GM21381 (cell line): Measurements from ENCODE around the gene ARG2.
A peak's percentile ranks its signal among the peaks of the same experiment; 100 is the strongest.
"Not testable (repeated sequence)": the region's sequence is repeated elsewhere in the genome, so short reads cannot be mapped to it uniquely, and the experiment has no call there.

ENCODE experiments used
- ATAC-seq: cut with Tn5 transposase; IDR thresholded peaks from one replicate; pipeline ENCODE4 v1.9.1; 2021; ENCODE audit warnings: mild to moderate bottlenecking, moderate library complexity; ENCODE audit not compliant: unreplicated experiment

The ARG2 gene

GRCh38 chr14:67584978-67585377, 34.7 kb upstream of the ARG2 start:
- ATAC-seq, result no peak

- ATAC-seq, result no peak
Measured at GRCh38 chr14:67586369-67586768, 33.4 kb upstream of the ARG2 start.

- ATAC-seq, result no peak
Measured at GRCh38 chr14:67589204-67589770, 30.4 kb upstream of the ARG2 start.

GRCh38 chr14:67593650-67594049, 26.1 kb upstream of the ARG2 start:
- not testable (repeated sequence) for ATAC-seq

- ATAC-seq, result no peak
Measured at GRCh38 chr14:67595392-67595791, 24.3 kb upstream of the ARG2 start.

GRCh38 chr14:67599698-67600561, 19.8 kb upstream of the ARG2 start, which contains the start of gene PIGH:
Gene PIGH, minus strand, starts transcription at chr14:67600268. Its CDS starts 65 bp downstream, at chr14:67600203.
- peak; percentile 93 for ATAC-seq

- ATAC-seq, result not testable (repeated sequence)
Measured at GRCh38 chr14:67600562-67600974, 19.2 kb upstream of the ARG2 start.

- ATAC-seq, result no peak
Measured at GRCh38 chr14:67602076-67602475, 17.6 kb upstream of the ARG2 start.

- ATAC-seq, result peak; percentile 43
Measured at GRCh38 chr14:67602995-67603545, 16.6 kb upstream of the ARG2 start.

GRCh38 chr14:67607646-67608045, 12.1 kb upstream of the ARG2 start:
- ATAC-seq, result no peak

GRCh38 chr14:67609642-67610310, 9.9 kb upstream of the ARG2 start:
- ATAC-seq, result no peak

GRCh38 chr14:67610491-67610890, 9.2 kb upstream of the ARG2 start:
- ATAC-seq, result no peak

- no peak for ATAC-seq
Measured at GRCh38 chr14:67618617-67619063, 1.1 kb upstream of the ARG2 start.

GRCh38 chr14:67620217-67620785, 581 bp downstream of the ARG2 start:
- ATAC-seq, result no peak

- no peak for ATAC-seq
Measured at GRCh38 chr14:67622675-67623074, 3.0 kb downstream of the ARG2 start.

GRCh38 chr14:67623114-67623513, 3.4 kb downstream of the ARG2 start:
- no peak for ATAC-seq

GRCh38 chr14:67626131-67626530, 6.4 kb downstream of the ARG2 start:
- ATAC-seq, result not testable (repeated sequence)

GRCh38 chr14:67627519-67627918, 7.8 kb downstream of the ARG2 start:
- ATAC-seq, result no peak

GRCh38 chr14:67630186-67630585, 10.5 kb downstream of the ARG2 start:
- ATAC-seq, result no peak

GRCh38 chr14:67630938-67631337, 11.2 kb downstream of the ARG2 start:
- no peak for ATAC-seq
